Mucosa of rectum (tissue), 2 donors: Measurements from ENCODE around the gene NRGN.
A peak's percentile ranks its signal among the peaks of the same experiment; 100 is the strongest.

Source experiments
- H3K27ac ChIP-seq, 2 donors: one replicate each; pipeline ENCODE4 v1.7.0; 2013; ENCODE audit warnings: inconsistent platforms in 2 of 2, low read depth in 2 of 2, low read length in 2 of 2
- H3K27me3 ChIP-seq, 2 donors: one replicate each; pipeline ENCODE4 v1.7.0; 2013; ENCODE audit warnings: low read length in 2 of 2; ENCODE audit not compliant: control insufficient read depth in 2 of 2, insufficient read depth in 2 of 2
- H3K36me3 ChIP-seq, 2 donors: one replicate each; pipeline ENCODE4 v1.7.0; 2013; ENCODE audit warnings: low read length in 2 of 2; ENCODE audit not compliant: control insufficient read depth in 2 of 2, insufficient read depth in 2 of 2
- H3K4me1 ChIP-seq, 2 donors: one replicate each; pipeline ENCODE4 v1.7.0; 2013; ENCODE audit warnings: low read length in 2 of 2, mild to moderate bottlenecking in 1 of 2; ENCODE audit not compliant: control insufficient read depth in 2 of 2, insufficient read depth in 2 of 2
- H3K4me3 ChIP-seq, 2 donors: one replicate each; pipeline ENCODE4 v1.7.0; 2013; ENCODE audit warnings: low read length in 2 of 2
- H3K9ac ChIP-seq, 2 donors: one replicate each; pipeline ENCODE4 v1.7.0; 2013; ENCODE audit warnings: low read length in 2 of 2, low read depth in 1 of 2, mild to moderate bottlenecking in 1 of 2
- H3K9me3 ChIP-seq, 2 donors: one replicate each; pipeline ENCODE4 v1.7.0; 2013; ENCODE audit warnings: low read length in 2 of 2; ENCODE audit not compliant: control insufficient read depth in 2 of 2
- donor health status: healthy.
- donor health status: Normal muscosa, but diverticular disease.

NRGN gene

GRCh38 chr11:124756033-124756752 is 16.5 kb downstream of the NRGN start:
- Histone ChIP-seq H3K9me3 (no peaks in the 10 kb centered on the region), H3K36me3 (no peaks in the 10 kb centered on the region), H3K27ac (no peak overlapping the region), H3K9ac (no peak overlapping the region), H3K4me1 (peaks cover 27 to 30% of the 10 kb centered on the region in 2 donors), H3K4me3 (no peak overlapping the region), H3K27me3 (peaks cover 0 to 9% of the 10 kb centered on the region in 2 donors)

GRCh38 chr11:124756753-124757227 is 17.0 kb downstream of the NRGN start:
- no peaks in the 10 kb centered on the region for H3K9me3 ChIP-seq
- no peak overlapping the region for H3K9ac ChIP-seq
- H3K36me3 ChIP-seq, result no peaks in the 10 kb centered on the region
- H3K27ac ChIP-seq, result no peak overlapping the region
- H3K4me3 ChIP-seq, result no peak overlapping the region
- peaks cover 29 to 32% of the 10 kb centered on the region in 2 donors for H3K4me1 ChIP-seq
- peaks cover 0 to 13% of the 10 kb centered on the region in 2 donors for H3K27me3 ChIP-seq

GRCh38 chr11:124757320-124757719 is 17.6 kb downstream of the NRGN start:
- H3K27me3 ChIP-seq, result peaks cover 0 to 13% of the 10 kb centered on the region in 2 donors
- H3K4me1 ChIP-seq, result peaks cover 31 to 32% of the 10 kb centered on the region in 2 donors

GRCh38 chr11:124758355-124759265 is 18.9 kb downstream of the NRGN start:
- no peaks in the 10 kb centered on the region for H3K36me3 ChIP-seq
- peaks cover 22 to 26% of the 10 kb centered on the region in 2 donors for H3K4me1 ChIP-seq

More at GRCh38 chr11:124757320-124757719, 17.6 kb downstream of the NRGN start:
- Histone ChIP-seq H3K9ac (no peak overlapping the region), H3K4me3 (no peak overlapping the region), H3K36me3 (no peaks in the 10 kb centered on the region), H3K9me3 (no peaks in the 10 kb centered on the region), H3K27ac (no peak overlapping the region)

GRCh38 chr11:124759266-124760204 is 19.8 kb downstream of the NRGN start:
- Histone ChIP-seq H3K4me3 (peak overlapping the region; percentile 58 to 69), H3K36me3 (peaks cover 0 to 2% of the 10 kb centered on the region in 2 donors), H3K27me3 (peaks cover 0 to 13% of the 10 kb centered on the region in 2 donors), H3K9me3 (no peaks in the 10 kb centered on the region), H3K4me1 (peaks cover 23 to 30% of the 10 kb centered on the region in 2 donors), H3K9ac (peak overlapping the region in 1 of 2 donors; percentile 34), H3K27ac (peak overlapping the region; percentile 31 to 48)

More at GRCh38 chr11:124758355-124759265, 18.9 kb downstream of the NRGN start:
- H3K4me3 ChIP-seq, result peak overlapping the region; percentile 58 to 69
- no peaks in the 10 kb centered on the region for H3K9me3 ChIP-seq
- H3K9ac ChIP-seq, result peak overlapping the region; percentile 24 to 54
- peaks cover 0 to 13% of the 10 kb centered on the region in 2 donors for H3K27me3 ChIP-seq
- H3K27ac ChIP-seq, result peak overlapping the region; percentile 43 to 65

GRCh38 chr11:124760205-124760652 is 20.5 kb downstream of the NRGN start:
- Histone ChIP-seq H3K4me1 (peaks cover 23 to 30% of the 10 kb centered on the region in 2 donors), H3K27me3 (peaks cover 0 to 13% of the 10 kb centered on the region in 2 donors), H3K9ac (peak overlapping the region in 1 of 2 donors; percentile 34), H3K36me3 (peaks cover 2 to 4% of the 10 kb centered on the region in 2 donors), H3K4me3 (peak overlapping the region in 1 of 2 donors; percentile 29), H3K9me3 (no peaks in the 10 kb centered on the region), H3K27ac (peak overlapping the region; percentile 31 to 48)

GRCh38 chr11:124760806-124761205 is 21.1 kb downstream of the NRGN start:
- Histone ChIP-seq H3K9me3 (no peaks in the 10 kb centered on the region), H3K27ac (peak overlapping the region in 1 of 2 donors; percentile 81), H3K4me3 (peak overlapping the region in 1 of 2 donors; percentile 29), H3K36me3 (peaks cover 2 to 4% of the 10 kb centered on the region in 2 donors), H3K4me1 (peaks cover 23 to 30% of the 10 kb centered on the region in 2 donors), H3K9ac (no peak overlapping the region), H3K27me3 (peaks cover 0 to 13% of the 10 kb centered on the region in 2 donors)

GRCh38 chr11:124761301-124762104 is 21.8 kb downstream of the NRGN start:
- Histone ChIP-seq H3K4me1 (peaks cover 23 to 30% of the 10 kb centered on the region in 2 donors), H3K36me3 (peaks cover 2 to 4% of the 10 kb centered on the region in 2 donors), H3K27ac (peak overlapping the region; percentile 81 to 82), H3K27me3 (peaks cover 0 to 13% of the 10 kb centered on the region in 2 donors), H3K4me3 (peak overlapping the region; percentile 70 to 85), H3K9ac (peak overlapping the region; percentile 56 to 80), H3K9me3 (no peaks in the 10 kb centered on the region)
